Uterus (tissue), 2 donors: ENCODE measurements around the gene PHF1.

Experiments used
- POLR2A ChIP-seq, 2 donors: fragments of 450-650 bp; IDR thresholded peaks; one replicate each; pipeline ENCODE4 v1.6.1; 2016; ENCODE audit warnings: antibody characterized with exemption in 2 of 2, mild to moderate bottlenecking in 1 of 2, moderate library complexity in 1 of 2
- TF ChIP-seq, protein P1 (sequence below), 4 experiments: fragments of 200-600 bp in 2 of 4; fragments of 450-650 bp in 2 of 4; sonication (generic) in 2 of 4; IDR thresholded peaks; one replicate each; pipeline ENCODE4 v1.5.1; 2016 to 2019; ENCODE audit warnings: antibody characterized with exemption in 4 of 4, mild to moderate bottlenecking in 2 of 4, moderate library complexity in 1 of 4

GRCh38 chr6:33412140-33413009 lies 1.6 kb downstream of the PHF1 start:
- TF ChIP-seq, protein P1, sequence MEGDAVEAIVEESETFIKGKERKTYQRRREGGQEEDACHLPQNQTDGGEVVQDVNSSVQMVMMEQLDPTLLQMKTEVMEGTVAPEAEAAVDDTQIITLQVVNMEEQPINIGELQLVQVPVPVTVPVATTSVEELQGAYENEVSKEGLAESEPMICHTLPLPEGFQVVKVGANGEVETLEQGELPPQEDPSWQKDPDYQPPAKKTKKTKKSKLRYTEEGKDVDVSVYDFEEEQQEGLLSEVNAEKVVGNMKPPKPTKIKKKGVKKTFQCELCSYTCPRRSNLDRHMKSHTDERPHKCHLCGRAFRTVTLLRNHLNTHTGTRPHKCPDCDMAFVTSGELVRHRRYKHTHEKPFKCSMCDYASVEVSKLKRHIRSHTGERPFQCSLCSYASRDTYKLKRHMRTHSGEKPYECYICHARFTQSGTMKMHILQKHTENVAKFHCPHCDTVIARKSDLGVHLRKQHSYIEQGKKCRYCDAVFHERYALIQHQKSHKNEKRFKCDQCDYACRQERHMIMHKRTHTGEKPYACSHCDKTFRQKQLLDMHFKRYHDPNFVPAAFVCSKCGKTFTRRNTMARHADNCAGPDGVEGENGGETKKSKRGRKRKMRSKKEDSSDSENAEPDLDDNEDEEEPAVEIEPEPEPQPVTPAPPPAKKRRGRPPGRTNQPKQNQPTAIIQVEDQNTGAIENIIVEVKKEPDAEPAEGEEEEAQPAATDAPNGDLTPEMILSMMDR (IDR thresholded peaks at IDR 0.05): no peak
- no peak for TF ChIP-seq POLR2A (IDR thresholded peaks at IDR 0.05)
